Psoas muscle (tissue), 8 donors: ENCODE data around the gene PLD6. TPM values are rescaled to one million over a fixed set of nuclear protein-coding genes. Genes with fewer than 3 reads are reported as not detected.

Source experiments
- ATAC-seq, 4 donors: fragments of 200-7000 bp; cut with Tn5 transposase; one replicate each; pipeline ENCODE4 v1.9.1; 2020; ENCODE audit warnings: moderate library complexity in 3 of 4, mild to moderate bottlenecking in 2 of 4
- DNase-seq, 2 donors: peaks; one replicate each; pipeline ENCODE4 v3.0.0-alpha.2; 2020
- H3K27ac ChIP-seq: fragments of 200-600 bp; one replicate; pipeline ENCODE4 v1.8.0; 2022
- H3K27me3 ChIP-seq, 3 donors: fragments of 200-600 bp in 1 of 3; one replicate each; pipeline versions ENCODE4 v1.6.1 to v1.8.0; 2013 to 2022; ENCODE audit warnings: low read length in 2 of 3, mild to moderate bottlenecking in 2 of 3, moderate library complexity in 1 of 3; ENCODE audit not compliant: insufficient read depth in 3 of 3
- H3K36me3 ChIP-seq, 2 donors: fragments of 200-600 bp in 1 of 2; one replicate each; pipeline versions ENCODE4 v1.6.1 to v1.8.0; 2013 to 2022; ENCODE audit warnings: low read depth in 1 of 2, mild to moderate bottlenecking in 1 of 2, moderate library complexity in 1 of 2; ENCODE audit not compliant: insufficient read depth in 1 of 2
- H3K4me1 ChIP-seq: fragments of 200-600 bp; one replicate; pipeline ENCODE4 v1.8.0; 2022
- H3K4me3 ChIP-seq: fragments of 200-600 bp; one replicate; pipeline ENCODE4 v1.8.0; 2022; ENCODE audit warnings: mild to moderate bottlenecking
- H3K9me3 ChIP-seq: fragments of 200-600 bp; one replicate; pipeline ENCODE4 v1.8.0; 2022
- CTCF ChIP-seq: fragments of 200-600 bp; IDR thresholded peaks from one replicate; pipeline ENCODE4 v1.8.0; 2022; ENCODE audit warnings: antibody characterized with exemption
- WGBS, 3 donors: extraction: QIAGEN DNeasy Blood & Tissue Kit; methylation state at CpG; one replicate each; pipeline versions ENCODE4 v1.1.6 to v1.1.7; 2013; 5-methylcytosine and 5-hydroxymethylcytosine counted together
- intact Hi-C, 2 donors: fragments of 100-400 bp; cut with DNase I; formaldehyde crosslinking; loops; one replicate each; pipeline versions ENCODE4 v1.11.0 to v1.14.2; 2022
- polyA plus RNA-seq, 3 donors: library from polyadenylated mRNA; stranded (reverse); fragments of 200-250 nt; gene quantifications; one replicate each; pipeline ENCODE4 v1.2.3, GENCODE V29; 2013
- total RNA-seq, 4 donors: library from RNA; stranded (reverse); fragmentation: NEBNext Ultra II Directional in 2 of 4; extraction: Animal tissue kit (Norgen Biotek cat#: 25700) in 2 of 4; gene quantifications; one replicate each; pipeline versions ENCODE4 v1.2.1 to v1.2.4, GENCODE V29; 2021 to 2023
- donor health status: healthy with polysubstance abuse.
- donor health status: DM: no; HTN: no; CAD: no; lungs with moderate emphysema.
- donor health status: Bipolar disorder and iron deficiency.
- donor health status: healthy.
- donor health status: DM: yes; HTN: yes; CAD: no.
- donor health status: DM: no; HTN: no; CAD: no.
- donor health status: DM: no; HTN: no; CAD: no.
- donor health status: DM: yes; HTN: yes; CAD: no.

Gene PLD6
- total and polyA plus RNA-seq, 7 donors: 0.84 to 5.4 (median 2.5) TPM

- Histone ChIP-seq H3K27me3 (no peaks in the 10 kb centered on the region), H3K9me3 (no peaks in the 10 kb centered on the region), H3K36me3 (no peaks in the 10 kb centered on the region), H3K27ac (no peak overlapping the region), H3K4me3 (no peak overlapping the region), H3K4me1 (peaks cover 19% of the 10 kb centered on the region)
- intact Hi-C loops: loop anchor here in 1 of 2 donors (5.0 kb wide), 1 partner anchor 37 kb away; no protein-coding TSS in a partner anchor
- DNase-seq: no peak
- WGBS, 3 donors: 44 to 71% (median 65%) methylated on average over 1 of the region's 1 CpG
- TF ChIP-seq CTCF: no peak
- ATAC-seq: no peak
These were observed 33.7 kb upstream of the PLD6 start for GRCh38 chr17:17239832-17240231.

- intact Hi-C loops: no loop called here
- Histone ChIP-seq H3K27ac (peak within 1 kb of the TSS; percentile 99), H3K36me3 (peaks cover 2 to 8% of the 10 kb centered on the region in 2 donors), H3K4me3 (peak within 1 kb of the TSS; percentile 93), H3K4me1 (peaks cover 32% of the 10 kb centered on the region), H3K27me3 (no peaks in the 10 kb centered on the region), H3K9me3 (no peaks in the 10 kb centered on the region)
- DNase-seq (peak; percentile 94 to 96), ATAC-seq (peak; percentile 86 to 92 (median 90))
- WGBS, 3 donors: 0% methylated on average over 48 to 53 of the region's 53 CpGs
- no peak for TF ChIP-seq CTCF
These were observed 31.1 kb upstream of the PLD6 start, which contains the start of gene FLCN for GRCh38 chr17:17237026-17237799. Gene FLCN, minus strand, starts transcription at chr17:17237168. Its CDS starts 9,031 bp downstream, at chr17:17228137.

GRCh38 chr17:17236295-17237025, 30.3 kb upstream of the PLD6 start:
- H3K27me3 ChIP-seq: no peaks in the 10 kb centered on the region
- peak overlapping the region; percentile 99 for H3K27ac ChIP-seq
- WGBS, 3 donors: 0 to 1% (median 0%) methylated on average over 31 of the region's 31 CpGs
- H3K4me3 ChIP-seq: peak overlapping the region; percentile 93
- H3K9me3 ChIP-seq: no peaks in the 10 kb centered on the region
- TF ChIP-seq CTCF: no peak
- intact Hi-C loops: no loop called here
- peak; percentile 62 to 76 (median 74) for ATAC-seq
- DNase-seq: peak in 1 of 2 donors; percentile 65
- H3K36me3 ChIP-seq: peaks cover 3 to 16% of the 10 kb centered on the region in 2 donors
- H3K4me1 ChIP-seq: peaks cover 35% of the 10 kb centered on the region

- no peaks in the 10 kb centered on the region for H3K9me3 ChIP-seq
- intact Hi-C loops: no loop called here
- H3K4me1 ChIP-seq: peaks cover 36% of the 10 kb centered on the region
- peaks cover 3 to 25% of the 10 kb centered on the region in 2 donors for H3K36me3 ChIP-seq
- 27 to 42% (median 34%) methylated on average over 19 of the region's 19 CpGs for WGBS, 3 donors
- peak overlapping the region; percentile 99 for H3K27ac ChIP-seq
- no peaks in the 10 kb centered on the region for H3K27me3 ChIP-seq
- DNase-seq (peak in 1 of 2 donors; percentile 69), ATAC-seq (peak; percentile 29 to 46 (median 40))
- TF ChIP-seq CTCF: no peak
- peak overlapping the region; percentile 93 for H3K4me3 ChIP-seq
These were observed 29.4 kb upstream of the PLD6 start for GRCh38 chr17:17235212-17236174.
